ENCODE measurements around the gene DENND4A. TPM values are rescaled to one million over a fixed set of nuclear protein-coding genes. Genes with fewer than 3 reads are reported as not detected.

Gene DENND4A
- total and polyA plus RNA-seq, 10 of the 15 experiments (the other 5 are each of a cell fraction or from before 2014, with no cell fraction given): 14.2 to 81.8 (median 34.1) TPM

GRCh38 chr15:65630760-65631159, 161.3 kb downstream of the DENND4A start (continued):
- TF ChIP-seq NRF1 (conservative IDR thresholded peaks at IDR 0.05; ENCODE audit: low read depth, low read length) (no peak), CHD2 (IDR thresholded peaks at IDR 0.05; ENCODE audit: borderline replicate concordance, low read depth, low read length) (no peak), ZNF274 (IDR thresholded peaks at IDR 0.05; ENCODE audit: insufficient read depth, insufficient read length) (no peak), ZBED1 (IDR thresholded peaks at IDR 0.05; ENCODE audit: borderline replicate concordance) (0 out of 2 replicates have a peak, but pooled peaks have one; percentile 21), CBFB (IDR thresholded peaks at IDR 0.05; ENCODE audit: low read depth) (peak; percentile 47; the same call in 1 of the 2 replicates), FOXM1 (IDR thresholded peaks at IDR 0.05; ENCODE audit: low read depth, low read length) (peak; percentile 51; the same call in 1 of the 2 replicates), CBX3 (IDR thresholded peaks at IDR 0.05; ENCODE audit: borderline replicate concordance, low read depth) (no peak), NR2F1 (conservative IDR thresholded peaks at IDR 0.05) (0 out of 2 replicates have a peak, but pooled peaks have one; percentile 30), PML (IDR thresholded peaks at IDR 0.05; ENCODE audit: low read length) (no peak; the same call in 1 of the 2 replicates), RELB (IDR thresholded peaks at IDR 0.05; ENCODE audit: low read depth) (no peak; the same call in 1 of the 2 replicates), CEBPZ (IDR thresholded peaks at IDR 0.05; ENCODE audit: low read depth, low read length) (no peak), IRF4 (IDR thresholded peaks at IDR 0.05; ENCODE audit: low read depth, low read length) (peak; percentile 36; the same call in 1 of the 2 replicates), ATF2 (IDR thresholded peaks at IDR 0.05; ENCODE audit: low read length) (peak; percentile 84), SMARCA5 (IDR thresholded peaks at IDR 0.05) (peak; percentile 82; the same call in 1 of the 2 replicates), BHLHE40 (IDR thresholded peaks at IDR 0.05; ENCODE audit: borderline replicate concordance in 1 of 2, low read depth in 2 of 2, low read length in 1 of 2) (peak in 1 of 2 experiments; percentile 18; a peak in 1 of 4 replicates), BCL11A (IDR thresholded peaks at IDR 0.05; ENCODE audit: low read depth, low read length) (0 out of 2 replicates have a peak, but pooled peaks have one; percentile 36), STAT3 (IDR thresholded peaks at IDR 0.05; ENCODE audit: low read depth, low read length) (0 out of 2 replicates have a peak, but pooled peaks have one; percentile 24), EP300 (IDR thresholded peaks at IDR 0.05; ENCODE audit: borderline replicate concordance in 1 of 2, control insufficient read depth in 1 of 2, low read depth in 2 of 2, low read length in 2 of 2) (0 out of 4 replicates have a peak, but pooled peaks have one; percentile 16 to 32), PAX5 (IDR thresholded peaks at IDR 0.05; ENCODE audit: borderline replicate concordance, low read depth, low read length) (peak; percentile 49; the same call in 1 of the 2 replicates), NBN (IDR thresholded peaks at IDR 0.05) (peak; percentile 34; the same call in 1 of the 2 replicates), USF1 (IDR thresholded peaks at IDR 0.05; ENCODE audit: borderline replicate concordance, extremely low read length, insufficient read depth, low read depth, low read length) (no peak), DPF2 (IDR thresholded peaks at IDR 0.05) (peak; percentile 76), RUNX3 (IDR thresholded peaks at IDR 0.05; ENCODE audit: low read length) (peak; percentile 93), EED (IDR thresholded peaks at IDR 0.05; ENCODE audit: low read depth) (peak; percentile 63), MTA2 (IDR thresholded peaks at IDR 0.05; ENCODE audit: low read depth) (peak; percentile 57; the same call in 1 of the 2 replicates)

Data from GM12878 (cell line).